ENCODE results near the gene VPS4B.

- no peak for TF ChIP-seq EP300 (IDR thresholded peaks at IDR 0.05)
- TF ChIP-seq CTCF (IDR thresholded peaks at IDR 0.05), result no peak
Observed at GRCh38 chr18:63465059-63465458, 42.8 kb upstream of the VPS4B start.

Measured in ovary (tissue), 3 donors.